Neural progenitor cell (in vitro differentiated cells): ENCODE measurements around the gene NOX5.

ENCODE experiments used
- EZH2 ChIP-seq: fragments of 200-600 bp; sonication (generic); IDR thresholded peaks from 2 replicates; pipeline ENCODE4 v1.6.1; 2017; ENCODE audit warnings: antibody characterized with exemption, mild to moderate bottlenecking, moderate library complexity
- TF ChIP-seq, protein P1 (sequence below): fragments of 200-600 bp; sonication (generic); IDR thresholded peaks from 2 replicates; pipeline ENCODE4 v1.5.1; 2017; ENCODE audit warnings: antibody characterized with exemption, mild to moderate bottlenecking

DNA sequence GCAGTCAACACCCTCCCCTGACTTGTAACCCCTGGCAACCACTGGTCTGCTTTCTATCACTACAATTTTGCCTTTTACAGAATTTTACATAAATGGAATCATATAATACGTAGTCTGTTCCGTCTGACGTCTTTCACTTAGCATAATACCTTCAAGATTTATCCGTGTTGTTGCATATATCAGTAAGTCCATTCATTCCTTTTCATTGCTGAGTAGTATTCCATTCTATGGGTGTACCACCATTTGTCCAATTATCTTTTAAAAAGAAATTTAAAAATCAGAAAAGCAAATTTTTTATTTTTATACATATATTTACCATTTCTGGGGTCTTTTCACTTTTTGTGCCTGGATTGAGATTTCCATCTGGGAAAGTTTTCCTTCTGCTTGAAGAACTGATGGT is 35.5 kb downstream of the NOX5 start:
- TF ChIP-seq, protein P1, sequence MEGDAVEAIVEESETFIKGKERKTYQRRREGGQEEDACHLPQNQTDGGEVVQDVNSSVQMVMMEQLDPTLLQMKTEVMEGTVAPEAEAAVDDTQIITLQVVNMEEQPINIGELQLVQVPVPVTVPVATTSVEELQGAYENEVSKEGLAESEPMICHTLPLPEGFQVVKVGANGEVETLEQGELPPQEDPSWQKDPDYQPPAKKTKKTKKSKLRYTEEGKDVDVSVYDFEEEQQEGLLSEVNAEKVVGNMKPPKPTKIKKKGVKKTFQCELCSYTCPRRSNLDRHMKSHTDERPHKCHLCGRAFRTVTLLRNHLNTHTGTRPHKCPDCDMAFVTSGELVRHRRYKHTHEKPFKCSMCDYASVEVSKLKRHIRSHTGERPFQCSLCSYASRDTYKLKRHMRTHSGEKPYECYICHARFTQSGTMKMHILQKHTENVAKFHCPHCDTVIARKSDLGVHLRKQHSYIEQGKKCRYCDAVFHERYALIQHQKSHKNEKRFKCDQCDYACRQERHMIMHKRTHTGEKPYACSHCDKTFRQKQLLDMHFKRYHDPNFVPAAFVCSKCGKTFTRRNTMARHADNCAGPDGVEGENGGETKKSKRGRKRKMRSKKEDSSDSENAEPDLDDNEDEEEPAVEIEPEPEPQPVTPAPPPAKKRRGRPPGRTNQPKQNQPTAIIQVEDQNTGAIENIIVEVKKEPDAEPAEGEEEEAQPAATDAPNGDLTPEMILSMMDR, result no peak
- TF ChIP-seq EZH2, result no peak
